ENCODE results near the gene ANO6. TPM values are rescaled to one million over a fixed set of nuclear protein-coding genes. Genes with fewer than 3 reads are reported as not detected.

Gene ANO6
- total and polyA plus RNA-seq, 2 donors (not counting 1 experiment from before 2014, with no cell fraction given), result 6.6 to 19.5 TPM

- Histone ChIP-seq H4K20me1 (ENCODE audit: control insufficient read depth, insufficient read depth, low read length, poor library complexity, severe bottlenecking) (no peaks in the 10 kb centered on the region), H3K9me3 (ENCODE audit: control extremely low read depth in 1 of 3, control insufficient read depth in 2 of 3, insufficient read depth in 1 of 3, low read length in 2 of 3) (no peaks in the 10 kb centered on the region), H2AFZ (ENCODE audit: insufficient read depth, low read depth, low read length, poor library complexity, severe bottlenecking) (no peak overlapping the region), H3K9ac (ENCODE audit: low read length) (no peak overlapping the region), H3K4me1 (ENCODE audit: control insufficient read depth in 2 of 2, insufficient read depth in 2 of 2, low read length in 2 of 2) (no peaks in the 10 kb centered on the region), H3K27me3 (replicated peaks in 1 of 4; ENCODE audit: control extremely low read depth in 1 of 4, control insufficient read depth in 3 of 4, insufficient read depth in 4 of 4, low read length in 3 of 4) (no peaks in the 10 kb centered on the region), H3K79me2 (ENCODE audit: control insufficient read depth, insufficient read depth, low read length) (no peaks in the 10 kb centered on the region), H3K36me3 (replicated peaks in 1 of 2; ENCODE audit: control extremely low read depth in 1 of 2, control insufficient read depth in 1 of 2, extremely low read depth in 1 of 2, insufficient read depth in 2 of 2, low read length in 1 of 2) (peaks cover 6 to 7% of the 10 kb centered on the region in 2 experiments), H3K27ac (ENCODE audit: low read length in 2 of 2) (no peak overlapping the region), H3K4me2 (replicated peaks; ENCODE audit: low read depth, low read length, poor library complexity, severe bottlenecking) (no peak overlapping the region), H3K4me3 (ENCODE audit: control extremely low read depth in 1 of 5, extremely low read depth in 1 of 5, insufficient read depth in 1 of 5, low read depth in 2 of 5, low read length in 4 of 5) (no peak overlapping the region)
- Mint-ChIP-seq H3K4me3 (no peak overlapping the region), H3K4me1 (no peaks in the 10 kb centered on the region), H3K27me3 (no peaks in the 10 kb centered on the region), H3K9me3 (ENCODE audit: insufficient read depth) (no peaks in the 10 kb centered on the region), H3K27ac (no peak overlapping the region)
- DNase-seq (no peak), ATAC-seq (ENCODE audit: low read depth) (no peak)
- intact Hi-C loops (cut with micrococcal nuclease), result no loop called here
- no peak for TF ChIP-seq EZH2 (IDR thresholded peaks at IDR 0.05; ENCODE audit: borderline replicate concordance, insufficient read depth, low read depth, low read length, poor library complexity, severe bottlenecking)
- TF ChIP-seq CTCF (IDR thresholded peaks at IDR 0.05), result no peak
- ChIA-PET POLR2A (no interaction called here), CTCF (no interaction called here)
- WGBS (ENCODE audit: insufficient coverage), result no CpG with 5 or more reads among the region's 2 CpGs
These were observed 115.7 kb downstream of the ANO6 start for GRCh38 chr12:45331552-45331951.

GRCh38 chr12:45334396-45334795 lies 118.5 kb downstream of the ANO6 start:
- intact Hi-C loops (cut with micrococcal nuclease), result no loop called here
- H3K27me3 ChIP-seq (replicated peaks in 1 of 4; ENCODE audit: control extremely low read depth in 1 of 4, control insufficient read depth in 3 of 4, insufficient read depth in 4 of 4, low read length in 3 of 4), result no peaks in the 10 kb centered on the region
- no CpG with 5 or more reads among the region's 1 CpG for WGBS (ENCODE audit: insufficient coverage)
- TF ChIP-seq EZH2 (IDR thresholded peaks at IDR 0.05; ENCODE audit: borderline replicate concordance, insufficient read depth, low read depth, low read length, poor library complexity, severe bottlenecking), result no peak
- no peak for TF ChIP-seq CTCF (IDR thresholded peaks at IDR 0.05)
- no peak overlapping the region for H3K9ac ChIP-seq (ENCODE audit: low read length)
- H4K20me1 ChIP-seq (ENCODE audit: control insufficient read depth, insufficient read depth, low read length, poor library complexity, severe bottlenecking), result no peaks in the 10 kb centered on the region
- H3K4me1 ChIP-seq (ENCODE audit: control insufficient read depth in 2 of 2, insufficient read depth in 2 of 2, low read length in 2 of 2), result no peaks in the 10 kb centered on the region
- Mint-ChIP-seq H3K4me3 (no peak overlapping the region), H3K27ac (no peak overlapping the region), H3K9me3 (ENCODE audit: insufficient read depth) (no peaks in the 10 kb centered on the region), H3K27me3 (no peaks in the 10 kb centered on the region), H3K4me1 (no peaks in the 10 kb centered on the region)
- no peak overlapping the region for H2AFZ ChIP-seq (ENCODE audit: insufficient read depth, low read depth, low read length, poor library complexity, severe bottlenecking)
- no peaks in the 10 kb centered on the region for H3K9me3 ChIP-seq (ENCODE audit: control extremely low read depth in 1 of 3, control insufficient read depth in 2 of 3, insufficient read depth in 1 of 3, low read length in 2 of 3)
- no peak overlapping the region for H3K4me3 ChIP-seq (ENCODE audit: control extremely low read depth in 1 of 5, extremely low read depth in 1 of 5, insufficient read depth in 1 of 5, low read depth in 2 of 5, low read length in 4 of 5)
- ATAC-seq (ENCODE audit: low read depth), result no peak
- DNase-seq, result no peak
- no peak overlapping the region for H3K27ac ChIP-seq (ENCODE audit: low read length in 2 of 2)
- no peaks in the 10 kb centered on the region for H3K79me2 ChIP-seq (ENCODE audit: control insufficient read depth, insufficient read depth, low read length)
- peaks cover 6 to 7% of the 10 kb centered on the region in 2 experiments for H3K36me3 ChIP-seq (replicated peaks in 1 of 2; ENCODE audit: control extremely low read depth in 1 of 2, control insufficient read depth in 1 of 2, extremely low read depth in 1 of 2, insufficient read depth in 2 of 2, low read length in 1 of 2)
- CTCF ChIA-PET, result no interaction called here
- H3K4me2 ChIP-seq (replicated peaks; ENCODE audit: low read depth, low read length, poor library complexity, severe bottlenecking), result no peak overlapping the region
- POLR2A ChIA-PET, result no interaction called here

All from B cell (primary cell).